KOPT-K1 (cell line): ENCODE data around the gene MDM2.

ENCODE experiments used
- H3K27ac ChIP-seq: fragments of 200-600 bp; sonication (generic); 2 replicates; pipeline ENCODE4 v1.5.1; 2016; ENCODE audit warnings: antibody characterized with exemption, mild to moderate bottlenecking, low read depth, low read length; ENCODE audit not compliant: poor library complexity, severe bottlenecking
- H3K36me3 ChIP-seq: fragments of 200-600 bp; sonication (generic); 2 replicates; pipeline ENCODE4 v1.5.1; 2017; ENCODE audit warnings: antibody characterized with exemption, mild to moderate bottlenecking, low read length, moderate library complexity; ENCODE audit not compliant: insufficient read depth
- H3K9me3 ChIP-seq: fragments of 200-600 bp; sonication (generic); 2 replicates; pipeline ENCODE4 v1.5.1; 2017; ENCODE audit warnings: antibody characterized with exemption, low read length, mild to moderate bottlenecking; ENCODE audit not compliant: insufficient read depth, poor library complexity, severe bottlenecking

MDM2 gene

DNA sequence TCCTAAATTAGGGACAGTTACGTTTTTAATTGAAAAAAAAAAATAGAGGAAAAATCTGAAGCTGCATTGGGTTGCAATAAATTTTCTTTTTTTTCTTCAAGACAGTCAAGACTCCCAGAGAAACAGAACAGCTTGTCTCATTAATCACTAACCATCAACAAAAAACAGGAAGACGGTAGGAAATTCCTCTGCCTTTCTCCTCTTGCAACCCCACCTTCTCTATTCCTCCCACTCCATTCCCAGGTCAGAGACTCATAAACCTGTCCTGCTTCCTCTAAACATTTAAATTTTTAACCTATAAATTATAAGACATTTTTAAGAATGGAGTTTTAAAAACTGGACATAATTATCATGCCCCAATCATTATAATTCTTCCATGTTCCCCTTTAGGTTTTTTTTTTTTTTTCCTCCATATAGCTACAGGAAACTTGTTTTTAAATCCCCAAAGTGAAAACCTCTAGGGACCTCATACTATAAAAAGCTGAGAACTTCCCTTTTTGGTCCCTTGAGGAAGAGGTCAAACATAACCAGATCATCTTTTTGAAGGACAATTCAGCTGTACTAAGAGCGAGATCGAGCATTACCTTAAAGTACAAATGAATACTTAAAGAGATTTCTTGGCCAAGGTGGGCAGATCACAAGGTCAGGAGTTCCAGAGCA is 89.0 kb downstream of the MDM2 start:
- Histone ChIP-seq H3K9me3 (no peaks in the 10 kb centered on the region), H3K36me3 (no peaks in the 10 kb centered on the region), H3K27ac (no peak overlapping the region)

DNA sequence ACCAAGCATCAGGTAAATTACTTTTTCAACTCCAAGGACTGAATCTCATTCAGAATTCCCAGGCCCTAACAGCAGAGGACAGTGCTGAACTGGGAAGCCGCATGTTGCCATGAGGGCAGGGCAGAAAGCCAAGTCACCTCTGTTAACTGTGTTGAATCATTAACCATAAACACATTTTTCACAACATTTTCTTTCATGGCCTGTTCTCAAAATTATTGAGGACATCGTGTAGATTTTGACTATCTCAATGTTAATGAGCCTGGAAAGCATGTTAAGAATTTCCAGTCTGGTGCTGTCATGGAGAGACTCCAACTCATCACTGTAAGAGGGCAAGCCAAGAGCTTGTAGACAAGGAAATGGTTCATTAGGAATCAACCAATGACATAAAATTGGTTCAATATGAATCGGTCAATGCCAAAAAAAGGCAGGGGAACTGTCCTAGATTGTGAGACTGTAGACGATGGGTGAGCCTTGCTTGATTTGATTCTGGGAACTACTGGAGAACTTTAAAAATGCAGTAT is 91.3 kb downstream of the MDM2 start:
- Histone ChIP-seq H3K9me3 (no peaks in the 10 kb centered on the region), H3K36me3 (no peaks in the 10 kb centered on the region), H3K27ac (no peak overlapping the region)

DNA sequence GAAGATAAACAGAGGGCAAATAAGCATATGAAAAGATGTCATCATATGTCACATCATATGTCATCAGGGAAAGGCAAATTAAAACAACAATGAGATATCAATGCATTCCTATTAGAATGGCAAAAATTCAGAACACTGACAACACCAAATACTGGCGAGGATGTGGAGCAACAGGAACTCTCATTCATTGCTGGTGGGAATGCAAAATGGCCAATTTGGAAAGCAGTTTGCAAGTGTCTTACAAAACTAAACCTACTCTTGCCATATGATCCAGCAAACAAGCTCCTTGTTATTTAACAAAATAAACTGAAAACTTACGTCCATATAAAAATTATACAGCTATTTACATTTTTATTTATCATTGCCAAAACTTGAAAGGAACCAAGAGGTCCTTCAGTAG is 92.3 kb downstream of the MDM2 start:
- H3K9me3 ChIP-seq: no peaks in the 10 kb centered on the region
- no peak overlapping the region for H3K27ac ChIP-seq
- H3K36me3 ChIP-seq: no peaks in the 10 kb centered on the region
